Loucy (cell line): ENCODE data around the gene SEC16B.

ENCODE experiments used
- H2AFZ ChIP-seq: fragments of 200-600 bp; sonication (generic); 2 replicates; pipeline ENCODE4 v1.6.0; 2016; ENCODE audit warnings: antibody characterized with exemption, mild to moderate bottlenecking, low read length, moderate library complexity
- H3F3A ChIP-seq: fragments of 200-600 bp; 2 replicates; pipeline ENCODE4 v1.6.0; 2016; ENCODE audit warnings: antibody characterized with exemption, low read depth, mild to moderate bottlenecking
- H3K27me3 ChIP-seq: fragments of 200-600 bp; sonication (generic); 2 replicates; pipeline ENCODE4 v1.6.1; 2014; ENCODE audit warnings: low read length, mild to moderate bottlenecking; ENCODE audit not compliant: insufficient read depth, poor library complexity, severe bottlenecking
- H3K36me3 ChIP-seq: fragments of 200-600 bp; sonication (generic); 2 replicates; pipeline ENCODE4 v1.6.1; 2016; ENCODE audit warnings: low read length; ENCODE audit not compliant: insufficient read depth
- H3K4me1 ChIP-seq: fragments of 200-600 bp; sonication (generic); 2 replicates; pipeline ENCODE4 v1.5.1; 2014; ENCODE audit warnings: low read length, mild to moderate bottlenecking; ENCODE audit not compliant: insufficient read depth, poor library complexity, severe bottlenecking
- H3K4me2 ChIP-seq: fragments of 200-600 bp; sonication (generic); 2 replicates; pipeline ENCODE4 v1.6.0; 2014; ENCODE audit warnings: antibody characterized with exemption, low read length, low read depth, mild to moderate bottlenecking; ENCODE audit not compliant: poor library complexity, severe bottlenecking
- H3K4me3 ChIP-seq: fragments of 200-600 bp; sonication (generic); 2 replicates; pipeline ENCODE4 v1.5.1; 2014; ENCODE audit warnings: low read length, mild to moderate bottlenecking, mixed read lengths; ENCODE audit not compliant: poor library complexity, severe bottlenecking
- H3K79me2 ChIP-seq: fragments of 200-600 bp; sonication (generic); 2 replicates; pipeline ENCODE4 v1.6.1; 2014; ENCODE audit warnings: low read length; ENCODE audit not compliant: insufficient read depth
- H3K9ac ChIP-seq: fragments of 200-600 bp; sonication (generic); 2 replicates; pipeline ENCODE4 v1.6.0; 2014; ENCODE audit warnings: mild to moderate bottlenecking, low read depth, low read length, moderate library complexity; ENCODE audit not compliant: poor library complexity, severe bottlenecking
- H3K9me2 ChIP-seq: fragments of 200-600 bp; sonication (generic); replicated peaks from 2 replicates; pipeline ENCODE4 v1.6.1; 2016; ENCODE audit warnings: low read depth, low read length, mixed read lengths
- H3K9me3 ChIP-seq: fragments of 200-600 bp; sonication (generic); 2 replicates; pipeline ENCODE4 v1.6.1; 2014; ENCODE audit warnings: mild to moderate bottlenecking, antibody characterized with exemption, low read length, low read depth; ENCODE audit not compliant: insufficient read depth
- H4K20me1 ChIP-seq: fragments of 200-600 bp; sonication (generic); 2 replicates; pipeline ENCODE4 v1.6.0; 2014; ENCODE audit warnings: antibody characterized with exemption, low read length, mild to moderate bottlenecking; ENCODE audit not compliant: insufficient read depth, poor library complexity, severe bottlenecking
- CTCF ChIP-seq: fragments of 200-600 bp; sonication (generic); conservative IDR thresholded peaks from 2 replicates; pipeline ENCODE4 v1.5.1; 2014; ENCODE audit warnings: mild to moderate bottlenecking, antibody characterized with exemption, low read length
- EZH2phosphoT487 ChIP-seq: fragments of 200-600 bp; IDR thresholded peaks from 2 replicates; pipeline ENCODE4 v1.6.1; 2018; ENCODE audit warnings: antibody characterized with exemption, mild to moderate bottlenecking, moderate library complexity, borderline replicate concordance

SEC16B gene

GRCh38 chr1:177897281-177897997 is 72.4 kb downstream of the SEC16B start:
- Histone ChIP-seq H2AFZ (no peak overlapping the region), H3K4me1 (no peaks in the 10 kb centered on the region), H3K9me3 (no peaks in the 10 kb centered on the region), H3K79me2 (no peaks in the 10 kb centered on the region), H3K27me3 (no peaks in the 10 kb centered on the region), H3F3A (no peaks in the 10 kb centered on the region), H3K9ac (no peak overlapping the region), H3K36me3 (no peaks in the 10 kb centered on the region), H3K4me2 (no peak overlapping the region), H4K20me1 (no peaks in the 10 kb centered on the region), H3K4me3 (no peak overlapping the region), H3K9me2 (no peaks in the 10 kb centered on the region)
- TF ChIP-seq CTCF: no peak
- TF ChIP-seq EZH2phosphoT487: no peak
